Thymus (tissue), 11 donors: Measurements from ENCODE around the gene ATP6V0D1. TPM values are rescaled to one million over a fixed set of nuclear protein-coding genes. Genes with fewer than 3 reads are reported as not detected.

Source experiments
- DNase-seq, 9 donors: peaks; one replicate each; pipeline ENCODE4 v3.0.0-alpha.2; 2013; ENCODE audit warnings: low spot score in 9 of 9, low read depth in 6 of 9, missing footprints in 1 of 9
- H3K27ac ChIP-seq, 2 donors: one replicate each; pipeline ENCODE4 v1.5.1; 2013; ENCODE audit warnings: control low read depth in 1 of 2, low read depth in 1 of 2, low read length in 1 of 2, mild to moderate bottlenecking in 1 of 2, moderate library complexity in 1 of 2
- H3K27me3 ChIP-seq, 2 donors: one replicate each; pipeline ENCODE4 v1.5.1; 2013; ENCODE audit warnings: low read length in 1 of 2; ENCODE audit not compliant: control insufficient read depth in 2 of 2, insufficient read depth in 1 of 2
- H3K36me3 ChIP-seq, 2 donors: one replicate each; pipeline ENCODE4 v1.5.1; 2013; ENCODE audit warnings: low read length in 1 of 2, mild to moderate bottlenecking in 1 of 2, moderate library complexity in 1 of 2; ENCODE audit not compliant: control insufficient read depth in 2 of 2, insufficient read depth in 2 of 2
- H3K4me1 ChIP-seq, 2 donors: one replicate each; pipeline ENCODE4 v1.5.1; 2013; ENCODE audit warnings: low read length in 2 of 2; ENCODE audit not compliant: control insufficient read depth in 2 of 2, insufficient read depth in 2 of 2
- H3K4me3 ChIP-seq, 2 donors: one replicate each; pipeline ENCODE4 v1.5.1; 2013; ENCODE audit warnings: low read length in 2 of 2, control low read depth in 1 of 2, mild to moderate bottlenecking in 1 of 2
- H3K9me3 ChIP-seq, 2 donors: one replicate each; pipeline ENCODE4 v1.5.1; 2013; ENCODE audit warnings: low read length in 1 of 2, mild to moderate bottlenecking in 1 of 2; ENCODE audit not compliant: control insufficient read depth in 2 of 2, insufficient read depth in 1 of 2
- WGBS: extraction: QIAGEN DNeasy Blood & Tissue Kit; methylation state at CpG from one replicate; pipeline ENCODE4 v1.1.7; 2013; 5-methylcytosine and 5-hydroxymethylcytosine counted together
- polyA plus RNA-seq: library from polyadenylated mRNA; stranded (reverse); fragments of 200-250 nt; gene quantifications from one replicate; pipeline ENCODE4 v1.2.3, GENCODE V29; 2013
- total RNA-seq: library from RNA; stranded (reverse); fragments of 120-200 nt; gene quantifications from one replicate; pipeline ENCODE4 v1.2.4, GENCODE V29; 2013
- donor health status: healthy.

The ATP6V0D1 gene
- total and polyA plus RNA-seq, 2 donors = 44.8 to 51.8 TPM

GRCh38 chr16:67430504-67430976, 50.4 kb downstream of the ATP6V0D1 start:
- Histone ChIP-seq H3K27me3 (peaks cover 51 to 81% of the 10 kb centered on the region in 2 donors), H3K27ac (no peak overlapping the region), H3K9me3 (no peaks in the 10 kb centered on the region), H3K36me3 (peaks cover 0 to 4% of the 10 kb centered on the region in 2 donors), H3K4me3 (peak overlapping the region in 1 of 2 donors; percentile 49), H3K4me1 (peaks cover 0 to 5% of the 10 kb centered on the region in 2 donors)
- no peak for DNase-seq
- WGBS = 1% methylated on average over 53 of the region's 53 CpGs

GRCh38 chr16:67429799-67430503, 51.0 kb downstream of the ATP6V0D1 start:
- H3K27ac ChIP-seq = no peak overlapping the region
- WGBS = 46% methylated on average over 13 of the region's 13 CpGs
- H3K4me1 ChIP-seq = peaks cover 0 to 5% of the 10 kb centered on the region in 2 donors
- H3K4me3 ChIP-seq = peak overlapping the region in 1 of 2 donors; percentile 49
- no peak for DNase-seq
- H3K9me3 ChIP-seq = no peaks in the 10 kb centered on the region
- H3K36me3 ChIP-seq = no peaks in the 10 kb centered on the region
- peaks cover 51 to 87% of the 10 kb centered on the region in 2 donors for H3K27me3 ChIP-seq

GRCh38 chr16:67429053-67429798, 51.7 kb downstream of the ATP6V0D1 start:
- H3K9me3 ChIP-seq = no peaks in the 10 kb centered on the region
- WGBS = 83% methylated on average over 3 of the region's 3 CpGs
- no peak overlapping the region for H3K4me3 ChIP-seq
- DNase-seq = no peak
- H3K27me3 ChIP-seq = peaks cover 51 to 95% of the 10 kb centered on the region in 2 donors
- H3K36me3 ChIP-seq = no peaks in the 10 kb centered on the region
- peaks cover 0 to 5% of the 10 kb centered on the region in 2 donors for H3K4me1 ChIP-seq
- H3K27ac ChIP-seq = no peak overlapping the region

- 29% methylated on average over 11 of the region's 11 CpGs for WGBS
- peak in 7 of 9 donors; percentile 11 to 57 (median 35) for DNase-seq
- no peaks in the 10 kb centered on the region for H3K36me3 ChIP-seq
- H3K27me3 ChIP-seq = peaks cover 48 to 94% of the 10 kb centered on the region in 2 donors
- H3K4me1 ChIP-seq = peaks cover 0 to 5% of the 10 kb centered on the region in 2 donors
- no peak overlapping the region for H3K4me3 ChIP-seq
- H3K9me3 ChIP-seq = no peaks in the 10 kb centered on the region
- no peak overlapping the region for H3K27ac ChIP-seq
Observed at GRCh38 chr16:67428146-67428731, 52.7 kb downstream of the ATP6V0D1 start.

- H3K9me3 ChIP-seq = no peaks in the 10 kb centered on the region
- no peak overlapping the region for H3K27ac ChIP-seq
- no peak for DNase-seq
- H3K4me1 ChIP-seq = peaks cover 0 to 5% of the 10 kb centered on the region in 2 donors
- H3K4me3 ChIP-seq = no peak overlapping the region
- H3K36me3 ChIP-seq = no peaks in the 10 kb centered on the region
- H3K27me3 ChIP-seq = peaks cover 37 to 91% of the 10 kb centered on the region in 2 donors
- WGBS = 90% methylated on average over 7 of the region's 7 CpGs
Observed at GRCh38 chr16:67426950-67427349, 54.0 kb downstream of the ATP6V0D1 start.

GRCh38 chr16:67426022-67426421, 54.9 kb downstream of the ATP6V0D1 start:
- no peak overlapping the region for H3K4me3 ChIP-seq
- H3K4me1 ChIP-seq = peaks cover 0 to 5% of the 10 kb centered on the region in 2 donors
- no peaks in the 10 kb centered on the region for H3K36me3 ChIP-seq
- H3K27me3 ChIP-seq = peaks cover 28 to 89% of the 10 kb centered on the region in 2 donors
- WGBS = 94% methylated on average over 7 of the region's 7 CpGs
- H3K27ac ChIP-seq = no peak overlapping the region
- no peaks in the 10 kb centered on the region for H3K9me3 ChIP-seq
- no peak for DNase-seq

- peaks cover 23 to 84% of the 10 kb centered on the region in 2 donors for H3K27me3 ChIP-seq
- no peaks in the 10 kb centered on the region for H3K36me3 ChIP-seq
- DNase-seq = no peak
- no peak overlapping the region for H3K27ac ChIP-seq
- no peak overlapping the region for H3K4me3 ChIP-seq
- peaks cover 0 to 5% of the 10 kb centered on the region in 2 donors for H3K4me1 ChIP-seq
- no peaks in the 10 kb centered on the region for H3K9me3 ChIP-seq
- WGBS = 96% methylated on average over 4 of the region's 4 CpGs
Observed at GRCh38 chr16:67425580-67425979, 55.4 kb downstream of the ATP6V0D1 start.

GRCh38 chr16:67425061-67425460, 55.9 kb downstream of the ATP6V0D1 start:
- no peaks in the 10 kb centered on the region for H3K9me3 ChIP-seq
- H3K4me1 ChIP-seq = no peaks in the 10 kb centered on the region
- H3K4me3 ChIP-seq = no peak overlapping the region
- H3K36me3 ChIP-seq = no peaks in the 10 kb centered on the region
- H3K27ac ChIP-seq = no peak overlapping the region
- WGBS = 71% methylated on average over 6 of the region's 6 CpGs
- no peak for DNase-seq
- H3K27me3 ChIP-seq = peaks cover 18 to 79% of the 10 kb centered on the region in 2 donors

- no peaks in the 10 kb centered on the region for H3K4me1 ChIP-seq
- no peak overlapping the region for H3K27ac ChIP-seq
- WGBS = 77% methylated on average over 5 of the region's 5 CpGs
- no peak overlapping the region for H3K4me3 ChIP-seq
- no peaks in the 10 kb centered on the region for H3K36me3 ChIP-seq
- peaks cover 10 to 78% of the 10 kb centered on the region in 2 donors for H3K27me3 ChIP-seq
- no peaks in the 10 kb centered on the region for H3K9me3 ChIP-seq
- DNase-seq = no peak
Observed at GRCh38 chr16:67424261-67424615, 56.7 kb downstream of the ATP6V0D1 start.
